H1 (cell line): Measurements from ENCODE around the gene EGFL6. TPM values are rescaled to one million over a fixed set of nuclear protein-coding genes. Genes with fewer than 3 reads are reported as not detected.

Source experiments
- CTCF ChIA-PET: fragments of 300-600 bp; sonication (Branson Sonifier 250); formaldehyde crosslinking; loops from one replicate; lab custom pipeline; 2021; ENCODE audit not compliant: partially characterized antibody; lab: Charles Lee
- POLR2A ChIA-PET: fragments of 300-600 bp; sonication (Branson Sonifier 250); formaldehyde crosslinking; loops from one replicate; lab custom pipeline; 2021; ENCODE audit warnings: inconsistent platforms; ENCODE audit not compliant: partially characterized antibody; lab: Charles Lee
- DNase-seq, 2 experiments: peaks; one replicate each; pipeline versions ENCODE4 v3.0.0 to v3.0.0-alpha.2; 2010 to 2022; ENCODE audit warnings: low spot score in 2 of 2, low read depth in 1 of 2, mixed read lengths in 1 of 2
- FAIRE-seq: peaks from 2 replicates; lab custom pipeline; 2011; peaks lifted over from hg19 to GRCh38; lab: Jason Lieb, UNC
- H2AFZ ChIP-seq: 2 replicates; pipeline ENCODE4 v1.8.1; 2012; ENCODE audit warnings: low read length, inconsistent platforms
- H2AK5ac ChIP-seq: 2 replicates; pipeline ENCODE4 v1.6.1; 2013; ENCODE audit warnings: low read depth, low read length
- H2BK120ac ChIP-seq: replicated peaks from 2 replicates; pipeline ENCODE3; 2013; ENCODE audit warnings: low read depth, low read length, inconsistent platforms
- H2BK12ac ChIP-seq: 2 replicates; pipeline ENCODE4 v1.6.1; 2013; ENCODE audit warnings: low read depth, low read length
- H2BK15ac ChIP-seq: 2 replicates; pipeline ENCODE4 v1.6.1; 2013; ENCODE audit warnings: low read length
- H2BK20ac ChIP-seq: 2 replicates; pipeline ENCODE4 v1.6.1; 2013; ENCODE audit warnings: low read length
- H2BK5ac ChIP-seq: 2 replicates; pipeline ENCODE4 v1.6.1; 2013; ENCODE audit warnings: low read depth, low read length
- H3K14ac ChIP-seq: 2 replicates; pipeline ENCODE4 v1.6.1; 2013; ENCODE audit warnings: inconsistent platforms; ENCODE audit not compliant: insufficient read length
- H3K18ac ChIP-seq: 2 replicates; pipeline ENCODE4 v1.6.1; 2013; ENCODE audit warnings: low read length; ENCODE audit errors: extremely low read depth
- H3K23ac ChIP-seq: 2 replicates; pipeline ENCODE4 v1.6.1; 2013; ENCODE audit warnings: inconsistent platforms; ENCODE audit not compliant: insufficient read length
- H3K23me2 ChIP-seq: 2 replicates; pipeline ENCODE4 v1.6.1; 2013; ENCODE audit warnings: low read depth, low read length
- H3K27ac ChIP-seq: 2 replicates; pipeline ENCODE4 v1.6.1; 2011; ENCODE audit warnings: low read depth, low read length, inconsistent platforms
- H3K27me3 ChIP-seq, 4 experiments: replicated peaks in 1 of 4; 1 replicate in 1 of 4; 2 replicates in 3 of 4; pipeline versions ENCODE4 v1.6.1 to v1.8.1; 2011 to 2013; ENCODE audit warnings: low read length in 3 of 4, mild to moderate bottlenecking in 3 of 4, inconsistent platforms in 2 of 4, mixed read lengths in 2 of 4, moderate library complexity in 1 of 4; ENCODE audit not compliant: control insufficient read depth in 3 of 4, insufficient read depth in 3 of 4; ENCODE audit errors: extremely low read depth in 1 of 4
- H3K36me3 ChIP-seq, 4 experiments: 2 replicates each; pipeline versions ENCODE4 v1.6.1 to v1.8.1; 2011 to 2013; ENCODE audit warnings: mild to moderate bottlenecking in 4 of 4, low read length in 3 of 4, moderate library complexity in 2 of 4, control low read depth in 1 of 4, inconsistent platforms in 1 of 4; ENCODE audit not compliant: insufficient read depth in 4 of 4, control insufficient read depth in 2 of 4
- H3K4ac ChIP-seq: replicated peaks from 2 replicates; pipeline ENCODE3; 2013; ENCODE audit warnings: low read length, low read depth, mixed read lengths, inconsistent platforms; ENCODE audit not compliant: insufficient read length
- H3K4me1 ChIP-seq, 4 experiments: replicated peaks in 1 of 4; 1 replicate in 1 of 4; 2 replicates in 3 of 4; pipeline versions ENCODE4 v1.6.1 to v1.8.1; 2011 to 2013; ENCODE audit warnings: low read length in 3 of 4, inconsistent platforms in 2 of 4, mixed read lengths in 1 of 4; ENCODE audit not compliant: insufficient read depth in 4 of 4, control insufficient read depth in 3 of 4
- H3K4me2 ChIP-seq, 2 experiments: 2 replicates each; pipeline versions ENCODE4 v1.6.1 to v1.8.1; 2011 to 2013; ENCODE audit warnings: low read depth in 2 of 2, low read length in 2 of 2, control low read depth in 1 of 2, inconsistent platforms in 1 of 2, mild to moderate bottlenecking in 1 of 2; ENCODE audit not compliant: insufficient read depth in 1 of 2
- H3K4me3 ChIP-seq, 4 experiments: fragments of 200-600, 300-600 bp in 1 of 4; sonication (generic), shearing (Covaris generic), sonication (Bioruptor Twin) in 1 of 4; 2 replicates each; pipeline versions ENCODE4 v1.5.1 to v1.8.1; 2011 to 2016; ENCODE audit warnings: low read length in 4 of 4, low read depth in 3 of 4, control low read depth in 2 of 4, inconsistent platforms in 2 of 4, mild to moderate bottlenecking in 2 of 4, mixed read lengths in 1 of 4, moderate library complexity in 1 of 4; ENCODE audit not compliant: insufficient read depth in 2 of 4; ENCODE audit errors: extremely low read depth in 1 of 4
- H3K56ac ChIP-seq: replicated peaks from 2 replicates; pipeline ENCODE3; 2013; ENCODE audit warnings: low read depth, mild to moderate bottlenecking, mixed read lengths, low read length, inconsistent platforms; ENCODE audit not compliant: insufficient read length
- H3K79me1 ChIP-seq: 2 replicates; pipeline ENCODE4 v1.6.1; 2013; ENCODE audit warnings: low read depth, low read length, control low read depth
- H3K79me2 ChIP-seq, 2 experiments: 2 replicates each; pipeline versions ENCODE4 v1.6.1 to v1.8.1; 2012 to 2013; ENCODE audit warnings: low read length in 2 of 2, mild to moderate bottlenecking in 2 of 2, inconsistent platforms in 1 of 2; ENCODE audit not compliant: insufficient read depth in 2 of 2, control insufficient read depth in 1 of 2
- H3K9ac ChIP-seq, 4 experiments: replicated peaks in 1 of 4; 1 replicate in 1 of 4; 2 replicates in 3 of 4; pipeline versions ENCODE4 v1.6.1 to v1.8.1; 2011 to 2013; ENCODE audit warnings: low read depth in 3 of 4, low read length in 3 of 4, control low read depth in 2 of 4, mild to moderate bottlenecking in 2 of 4, moderate library complexity in 2 of 4, inconsistent platforms in 1 of 4; ENCODE audit errors: extremely low read depth in 1 of 4
- H3K9me3 ChIP-seq, 2 experiments: 2 replicates each; pipeline versions ENCODE4 v1.6.1 to v1.8.1; 2012 to 2013; ENCODE audit warnings: mild to moderate bottlenecking in 2 of 2, moderate library complexity in 2 of 2, control low read depth in 1 of 2, inconsistent platforms in 1 of 2, low read depth in 1 of 2, low read length in 1 of 2, mixed read lengths in 1 of 2; ENCODE audit not compliant: insufficient read depth in 2 of 2
- H4K20me1 ChIP-seq, 2 experiments: replicated peaks in 1 of 2; 2 replicates each; pipeline versions ENCODE3 to v1.8.1; 2011 to 2013; ENCODE audit warnings: inconsistent platforms in 2 of 2, low read length in 2 of 2, mild to moderate bottlenecking in 1 of 2; ENCODE audit not compliant: insufficient read depth in 2 of 2, control insufficient read depth in 1 of 2
- H4K5ac ChIP-seq: 2 replicates; pipeline ENCODE4 v1.6.1; 2013; ENCODE audit warnings: low read length, low read depth, mixed read lengths, inconsistent platforms; ENCODE audit not compliant: insufficient read length
- H4K8ac ChIP-seq: 2 replicates; pipeline ENCODE4 v1.8.0; 2013; ENCODE audit warnings: mild to moderate bottlenecking, moderate library complexity, low read length, inconsistent platforms; ENCODE audit not compliant: insufficient read depth; ENCODE audit errors: extremely low read depth
- H4K91ac ChIP-seq: replicated peaks from 2 replicates; pipeline ENCODE3; 2013; ENCODE audit warnings: low read length, mixed read lengths, inconsistent platforms; ENCODE audit not compliant: insufficient read length
- CHD1 ChIP-seq: IDR thresholded peaks from 2 replicates; pipeline ENCODE4 v1.6.1; 2012; ENCODE audit warnings: low read depth, low read length, improper control_type of control experiment
- PHF8 ChIP-seq: fragments of 200-600 bp; sonication (generic); conservative IDR thresholded peaks from 2 replicates; pipeline ENCODE4 v1.7.1; 2012; ENCODE audit warnings: low read depth, mild to moderate bottlenecking, inconsistent platforms, low read length, moderate library complexity
- RFX5 ChIP-seq: IDR thresholded peaks from 2 replicates; pipeline ENCODE4 v1.6.1; 2011; ENCODE audit warnings: low read depth, low read length, improper control_type of control experiment, borderline replicate concordance
- SP2 ChIP-seq: IDR thresholded peaks from 2 replicates; pipeline ENCODE4 v1.6.1; 2012; ENCODE audit warnings: mild to moderate bottlenecking, low read length, inconsistent platforms
- WGBS, 2 experiments: shearing (Covaris generic) in 1 of 2; methylation state at CpG; one replicate each; pipeline versions ENCODE4 v1.1.6 to v1.1.7; 2013 to 2015; ENCODE audit warnings: low lambda C conversion rate in 2 of 2, mixed read lengths in 2 of 2, inconsistent platforms in 1 of 2, low coverage in 1 of 2, missing lambda C conversion rate in 1 of 2; ENCODE audit not compliant: insufficient replicate concordance in 2 of 2, insufficient coverage in 1 of 2, insufficient read length in 1 of 2; ENCODE audit errors: extremely low coverage in 1 of 2, missing lambda C conversion rate in 1 of 2; 5-methylcytosine and 5-hydroxymethylcytosine counted together
- polyA plus RNA-seq, 7 experiments: library from polyadenylated mRNA; depleted of rRNA in 3 of 7; stranded (reverse) in 5 of 7; unstranded in 2 of 7; fragments of >200 nt in 5 of 7; fragments of 200-250 nt in 2 of 7; gene quantifications; 1 replicate in 5 of 7; 2 replicates in 1 of 7; 4 replicates in 1 of 7; pipeline versions ENCODE4 v1.2.1 to v1.2.3, GENCODE V29; 2011 to 2013; ENCODE audit warnings: missing spikeins in 2 of 7, mixed read lengths in 2 of 7
- total RNA-seq: library from RNA; stranded (reverse); fragmentation: NEBNext Ultra II Directional; extraction: Animal tissue kit (Norgen Biotek cat#: 25700); gene quantifications from 2 replicates; pipeline ENCODE4 v1.2.1, GENCODE V29; 2021
- TF ChIP-seq, protein P1 (sequence below): IDR thresholded peaks from 2 replicates; pipeline ENCODE4 v1.6.1; 2012; ENCODE audit warnings: low read length, inconsistent platforms

Gene EGFL6
- total and polyA plus RNA-seq, 2 of the 8 experiments (the other 6 are each of a cell fraction or from before 2014, with no cell fraction given), result 0.93 to 1.1 TPM

DNA sequence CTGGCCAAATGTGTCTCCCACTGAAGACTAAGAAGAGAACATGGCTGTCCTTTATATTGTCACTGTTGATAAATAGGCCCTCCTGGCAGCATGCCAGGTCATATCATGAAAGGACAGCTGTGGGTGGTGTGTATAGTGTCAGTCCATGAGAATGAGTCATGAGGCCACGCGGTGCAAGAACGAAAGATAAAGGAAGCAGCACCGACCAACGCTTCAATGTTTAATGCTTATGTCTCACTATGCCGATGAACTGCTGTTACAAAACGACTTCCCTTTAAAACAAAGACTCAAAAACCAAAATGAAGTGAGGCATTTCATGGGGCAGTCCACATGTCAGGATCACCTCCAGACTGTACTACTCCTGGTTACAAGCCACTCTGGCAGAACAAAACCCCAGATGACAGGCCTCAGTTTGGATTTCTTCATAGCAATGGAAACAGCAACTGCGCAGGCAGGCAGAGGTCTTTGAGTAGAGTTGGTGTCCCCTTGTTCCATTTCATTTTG is 78.4 kb downstream of the EGFL6 start:
- H4K8ac ChIP-seq, result no peak overlapping the region
- no peak overlapping the region for H3K4me2 ChIP-seq
- H3K27ac ChIP-seq, result no peak overlapping the region
- no peak overlapping the region for H3K23ac ChIP-seq
- FAIRE-seq (no peak), DNase-seq (no peak)
- no peak overlapping the region for H4K91ac ChIP-seq
- H2BK20ac ChIP-seq, result no peak overlapping the region
- CTCF ChIA-PET, result interaction anchor here (5.1 kb wide), 1 partner anchor 138 kb away, joined by 58 read pairs; no protein-coding TSS in a partner anchor
- H3K79me2 ChIP-seq, result no peaks in the 10 kb centered on the region
- H2BK15ac ChIP-seq, result no peak overlapping the region
- 74% methylated on average over 8 of the region's 8 CpGs; no CpG with 5 or more reads in 1 of the 2 experiments for WGBS, 2 experiments
- no peak overlapping the region for H3K9ac ChIP-seq
- H2BK12ac ChIP-seq, result no peak overlapping the region
- H3K79me1 ChIP-seq, result no peaks in the 10 kb centered on the region
- 0 out of 2 replicates have a peak, but pooled peaks cover 4% of the 10 kb centered on the region for H3K23me2 ChIP-seq
- TF ChIP-seq, protein P1, sequence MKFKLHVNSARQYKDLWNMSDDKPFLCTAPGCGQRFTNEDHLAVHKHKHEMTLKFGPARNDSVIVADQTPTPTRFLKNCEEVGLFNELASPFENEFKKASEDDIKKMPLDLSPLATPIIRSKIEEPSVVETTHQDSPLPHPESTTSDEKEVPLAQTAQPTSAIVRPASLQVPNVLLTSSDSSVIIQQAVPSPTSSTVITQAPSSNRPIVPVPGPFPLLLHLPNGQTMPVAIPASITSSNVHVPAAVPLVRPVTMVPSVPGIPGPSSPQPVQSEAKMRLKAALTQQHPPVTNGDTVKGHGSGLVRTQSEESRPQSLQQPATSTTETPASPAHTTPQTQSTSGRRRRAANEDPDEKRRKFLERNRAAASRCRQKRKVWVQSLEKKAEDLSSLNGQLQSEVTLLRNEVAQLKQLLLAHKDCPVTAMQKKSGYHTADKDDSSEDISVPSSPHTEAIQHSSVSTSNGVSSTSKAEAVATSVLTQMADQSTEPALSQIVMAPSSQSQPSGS, result no peak
- TF ChIP-seq SP2, result no peak
- no peak for TF ChIP-seq CHD1
- TF ChIP-seq RFX5, result no peak
- no peak for TF ChIP-seq PHF8
- TF ChIP-seq, all 59 proteins: peak for 0
- Histone ChIP-seq H2AFZ (no peak overlapping the region), H4K5ac (no peak overlapping the region), H2AK5ac (no peak overlapping the region), H3K14ac (no peak overlapping the region), H4K20me1 (no peaks in the 10 kb centered on the region), H3K27me3 (no peaks in the 10 kb centered on the region), H3K56ac (no peak overlapping the region), H2BK120ac (no peak overlapping the region), H3K36me3 (no peaks in the 10 kb centered on the region), H3K9me3 (no peaks in the 10 kb centered on the region), H2BK5ac (no peak overlapping the region), H3K4me3 (no peak overlapping the region), H3K18ac (no peak overlapping the region), H3K4me1 (peaks cover 0 to 3% (median 0%) of the 10 kb centered on the region in 4 experiments; a peak in 1 of 7 replicates), H3K4ac (no peak overlapping the region)
- POLR2A ChIA-PET, result no interaction called here
